ENCODE results near the gene NFIC. TPM values are rescaled to one million over a fixed set of nuclear protein-coding genes. Genes with fewer than 3 reads are reported as not detected.

The NFIC gene
- total RNA-seq, 1 experiment from 2014 or later, result 85.5 TPM

DNA sequence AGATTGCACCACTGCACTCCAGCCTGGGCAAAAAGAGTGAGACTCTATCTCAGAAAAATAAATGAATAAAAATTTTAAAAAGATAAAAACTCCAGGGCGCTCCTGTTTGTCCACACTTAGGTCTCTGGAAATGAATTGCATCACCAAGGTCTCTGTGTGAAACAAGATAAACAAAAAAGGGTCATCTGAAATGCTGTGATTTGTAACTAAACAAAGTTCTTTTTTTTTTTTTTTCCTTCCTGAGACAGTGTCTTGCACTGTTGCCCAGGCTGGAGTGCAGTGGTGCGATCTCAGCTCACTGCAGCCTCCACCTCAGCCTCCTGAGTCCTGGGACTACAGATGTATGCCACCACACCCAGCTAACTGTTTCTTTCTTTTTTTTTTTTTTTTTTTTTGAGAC is 151.3 kb downstream of the NFIC start:
- TF ChIP-seq, protein P1, sequence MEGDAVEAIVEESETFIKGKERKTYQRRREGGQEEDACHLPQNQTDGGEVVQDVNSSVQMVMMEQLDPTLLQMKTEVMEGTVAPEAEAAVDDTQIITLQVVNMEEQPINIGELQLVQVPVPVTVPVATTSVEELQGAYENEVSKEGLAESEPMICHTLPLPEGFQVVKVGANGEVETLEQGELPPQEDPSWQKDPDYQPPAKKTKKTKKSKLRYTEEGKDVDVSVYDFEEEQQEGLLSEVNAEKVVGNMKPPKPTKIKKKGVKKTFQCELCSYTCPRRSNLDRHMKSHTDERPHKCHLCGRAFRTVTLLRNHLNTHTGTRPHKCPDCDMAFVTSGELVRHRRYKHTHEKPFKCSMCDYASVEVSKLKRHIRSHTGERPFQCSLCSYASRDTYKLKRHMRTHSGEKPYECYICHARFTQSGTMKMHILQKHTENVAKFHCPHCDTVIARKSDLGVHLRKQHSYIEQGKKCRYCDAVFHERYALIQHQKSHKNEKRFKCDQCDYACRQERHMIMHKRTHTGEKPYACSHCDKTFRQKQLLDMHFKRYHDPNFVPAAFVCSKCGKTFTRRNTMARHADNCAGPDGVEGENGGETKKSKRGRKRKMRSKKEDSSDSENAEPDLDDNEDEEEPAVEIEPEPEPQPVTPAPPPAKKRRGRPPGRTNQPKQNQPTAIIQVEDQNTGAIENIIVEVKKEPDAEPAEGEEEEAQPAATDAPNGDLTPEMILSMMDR (IDR thresholded peaks at IDR 0.05; ENCODE audit: unreplicated experiment), result no peak
- no peak for DNase-seq (ENCODE audit: unreplicated experiment)

GRCh38 chr19:3518255-3518654 is 151.9 kb downstream of the NFIC start:
- CTCF ChIA-PET, result interaction anchor here (0.7 to 1.3 kb wide), 2 partner anchors 28 to 45 kb away, joined by 3 read pairs; no protein-coding TSS in a partner anchor
- POLR2A ChIA-PET, result interaction anchor here (0.6 kb wide), 1 partner anchor 725 kb away, joined by 4 read pairs; no protein-coding TSS in a partner anchor
- H3K9me3 Mint-ChIP-seq (ENCODE audit: unreplicated experiment), result no peaks in the 10 kb centered on the region
- H3K27ac Mint-ChIP-seq (ENCODE audit: low read depth, unreplicated experiment), result no peak overlapping the region
- BruUV-seq (replicated peaks), result no TSS peak
- DNase-seq (ENCODE audit: unreplicated experiment), result no peak
- intact Hi-C loops (cut with micrococcal nuclease), result no loop called here
- peaks cover 11% of the 10 kb centered on the region for H3K4me1 Mint-ChIP-seq (ENCODE audit: insufficient read depth, unreplicated experiment)
- TF ChIP-seq, protein P1 (IDR thresholded peaks at IDR 0.05; ENCODE audit: unreplicated experiment), result no peak
- H3K4me3 Mint-ChIP-seq (ENCODE audit: unreplicated experiment), result no peak overlapping the region
- H3K36me3 Mint-ChIP-seq (ENCODE audit: insufficient read depth, unreplicated experiment), result peaks cover 23% of the 10 kb centered on the region
- no peaks in the 10 kb centered on the region for H3K27me3 Mint-ChIP-seq (ENCODE audit: insufficient read depth, unreplicated experiment)

More for the DNA sequence above, 151.3 kb downstream of the NFIC start:
- no peaks in the 10 kb centered on the region for H3K27me3 Mint-ChIP-seq (ENCODE audit: insufficient read depth, unreplicated experiment)
- intact Hi-C loops (cut with micrococcal nuclease), result no loop called here
- H3K4me3 Mint-ChIP-seq (ENCODE audit: unreplicated experiment), result no peak overlapping the region
- H3K36me3 Mint-ChIP-seq (ENCODE audit: insufficient read depth, unreplicated experiment), result peaks cover 23% of the 10 kb centered on the region
- peaks cover 11% of the 10 kb centered on the region for H3K4me1 Mint-ChIP-seq (ENCODE audit: insufficient read depth, unreplicated experiment)
- no TSS peak for BruUV-seq (replicated peaks)
- H3K9me3 Mint-ChIP-seq (ENCODE audit: unreplicated experiment), result no peaks in the 10 kb centered on the region
- H3K27ac Mint-ChIP-seq (ENCODE audit: low read depth, unreplicated experiment), result no peak overlapping the region
- ChIA-PET POLR2A (no interaction called here), CTCF (interaction anchor here (1.3 kb wide), 1 partner anchor 45 kb away, joined by 3 read pairs; no protein-coding TSS in a partner anchor)

DNA sequence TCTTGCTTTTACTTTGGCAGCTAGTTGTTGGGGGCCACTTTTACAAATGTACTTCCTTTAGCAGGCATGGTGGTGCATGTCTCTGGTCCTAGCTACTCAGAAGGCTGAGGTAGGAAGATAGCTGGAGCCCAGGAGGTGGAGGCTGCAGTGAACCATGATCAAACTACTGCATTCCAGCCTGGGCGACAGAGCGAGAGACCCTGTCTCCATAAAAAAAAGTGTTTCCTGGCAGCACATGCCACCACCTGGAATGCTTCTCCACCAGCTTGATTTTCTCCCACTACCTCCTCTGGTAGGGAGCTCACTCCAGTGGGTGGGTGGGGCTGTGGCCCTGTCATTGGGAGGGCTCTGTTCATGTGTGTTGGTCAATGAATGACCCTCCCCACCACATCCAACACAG is 152.3 kb downstream of the NFIC start:
- Mint-ChIP-seq H3K4me1 (ENCODE audit: insufficient read depth, unreplicated experiment) (peaks cover 11% of the 10 kb centered on the region), H3K36me3 (ENCODE audit: insufficient read depth, unreplicated experiment) (peaks cover 24% of the 10 kb centered on the region), H3K27me3 (ENCODE audit: insufficient read depth, unreplicated experiment) (no peaks in the 10 kb centered on the region), H3K9me3 (ENCODE audit: unreplicated experiment) (no peaks in the 10 kb centered on the region), H3K27ac (ENCODE audit: low read depth, unreplicated experiment) (no peak overlapping the region), H3K4me3 (ENCODE audit: unreplicated experiment) (no peak overlapping the region)
- intact Hi-C loops (cut with micrococcal nuclease), result no loop called here
- TF ChIP-seq, protein P1 (IDR thresholded peaks at IDR 0.05; ENCODE audit: unreplicated experiment), result no peak
- ChIA-PET CTCF (interaction anchor here (0.6 to 2.2 kb wide), 4 partner anchors 7 to 46 kb away, joined by 3 to 5 read pairs (median 3); partner anchors contain the start of gene TEKTIP1), POLR2A (interaction anchor here (0.6 kb wide), 1 partner anchor 725 kb away, joined by 4 read pairs; no protein-coding TSS in a partner anchor)
- BruUV-seq (replicated peaks), result no TSS peak
- DNase-seq (ENCODE audit: unreplicated experiment), result no peak

Other genes starting within 250 kb of the NFIC start
- gene GNA15, start 230.6 kb upstream of the NFIC start, total RNA-seq (2022), result 32.9 and 47.1 TPM in 2 replicates
- 0.39 and 0.44 TPM in 2 replicates for gene S1PR4, start 187.8 kb upstream of the NFIC start, total RNA-seq (2022)
- gene NCLN, start 180.7 kb upstream of the NFIC start, total RNA-seq (2022), result 72.1 and 84.1 TPM in 2 replicates
- gene CELF5, start 141.9 kb upstream of the NFIC start, total RNA-seq (2022), result 0.17 and 0.30 TPM in 2 replicates
- gene SMIM24, start 113.9 kb downstream of the NFIC start, total RNA-seq (2022), result not detected in 2 replicates
- not detected in 2 replicates for gene SMIM44, start 116.9 kb downstream of the NFIC start, total RNA-seq (2022)
- 14.9 and 16.3 TPM in 2 replicates for gene DOHH, start 134.1 kb downstream of the NFIC start, total RNA-seq (2022)
- gene FZR1, start 139.7 kb downstream of the NFIC start, total RNA-seq (2022), result 46.4 and 48.9 TPM in 2 replicates
- gene TEKTIP1, start 172.6 kb downstream of the NFIC start, total RNA-seq (2022), result 0.49 and 1.0 TPM in 2 replicates
- gene MFSD12, start 191.0 kb downstream of the NFIC start, total RNA-seq (2022), result 77.5 and 79.4 TPM in 2 replicates
- gene HMG20B, start 206.4 kb downstream of the NFIC start, total RNA-seq (2022), result 54.7 and 64.7 TPM in 2 replicates
- not detected in 2 replicates for gene GIPC3, start 218.9 kb downstream of the NFIC start, total RNA-seq (2022)
- not detected in 2 replicates for gene TBXA2R, start 240.3 kb downstream of the NFIC start, total RNA-seq (2022)

Measured in MCF 10A (cell line).